Astrocyte (in vitro differentiated cells and primary cell): ENCODE measurements around the gene TJAP1. TPM values are rescaled to one million over a fixed set of nuclear protein-coding genes. Genes with fewer than 3 reads are reported as not detected.

Source experiments
- microRNA-seq: library from miRNA; unstranded; fragments of <30 nt; microRNA quantifications from one replicate; pipeline ENCODE4 v1.2.0, GENCODE V29; 2020
- total RNA-seq: library from RNA; stranded (reverse); gene quantifications from 2 replicates; pipeline ENCODE4 v1.2.1, GENCODE V29; 2021

Gene TJAP1
- total RNA-seq, 1 donor from 2014 or later: 26.6 TPM

Small RNA genes within 50 kb of the gene (microRNA-seq; reads per million reads assigned to microRNA genes)
- gene MIR6780B: 3.8 reads per million, percentile 14 among the genes with 10 or more reads in this experiment

Other genes with a start within 250 kb of the TJAP1 start
- gene DNPH1, start 248.1 kb upstream of the TJAP1 start, total RNA-seq: 15.1 and 17.6 TPM in 2 replicates
- 0.14 TPM in 1 of 2 replicates, not detected in the other for gene TTBK1, start 234.1 kb upstream of the TJAP1 start, total RNA-seq
- not detected in 2 replicates for gene SLC22A7, start 179.3 kb upstream of the TJAP1 start, total RNA-seq
- not detected in 2 replicates for gene CRIP3, start 168.7 kb upstream of the TJAP1 start, total RNA-seq
- 9.8 and 10.9 TPM in 2 replicates for gene ZNF318, start 107.9 kb upstream of the TJAP1 start, total RNA-seq
- gene ABCC10, start 50.0 kb upstream of the TJAP1 start, total RNA-seq: 37.2 and 40.8 TPM in 2 replicates
- gene DLK2, start 22.0 kb upstream of the TJAP1 start, total RNA-seq: 0.41 and 0.68 TPM in 2 replicates
- 0.30 and 0.31 TPM in 2 replicates for gene LRRC73, start 32.8 kb downstream of the TJAP1 start, total RNA-seq
- gene YIPF3, start 39.4 kb downstream of the TJAP1 start, total RNA-seq: 132 and 141 TPM in 2 replicates
- 41.8 and 46.2 TPM in 2 replicates for gene POLR1C, start 39.5 kb downstream of the TJAP1 start, total RNA-seq
- gene XPO5, start 98.5 kb downstream of the TJAP1 start, total RNA-seq: 53.0 and 62.6 TPM in 2 replicates
- gene POLH, start 98.6 kb downstream of the TJAP1 start, total RNA-seq: 53.0 and 58.0 TPM in 2 replicates
- gene GTPBP2, start 151.7 kb downstream of the TJAP1 start, total RNA-seq: 86.6 and 90.6 TPM in 2 replicates
- 28.0 and 32.2 TPM in 2 replicates for gene MAD2L1BP, start 158.3 kb downstream of the TJAP1 start, total RNA-seq
- 0.30 and 0.55 TPM in 2 replicates for gene RSPH9, start 167.5 kb downstream of the TJAP1 start, total RNA-seq
- gene MRPS18A, start 210.2 kb downstream of the TJAP1 start, total RNA-seq: 33.5 and 38.3 TPM in 2 replicates